HUES64 (cell line): Measurements from ENCODE around the gene CYB5R4.
"Not testable (repeated sequence)": the region's sequence is repeated elsewhere in the genome, so short reads cannot be mapped to it uniquely, and the experiment has no call there.

Experiments used
- H3K27ac ChIP-seq: 2 replicates; pipeline ENCODE4 v1.7.0; 2013; ENCODE audit warnings: low read depth, low read length, inconsistent platforms
- H3K27me3 ChIP-seq: 2 replicates; pipeline ENCODE4 v1.6.1; 2013; ENCODE audit warnings: mild to moderate bottlenecking, low read length; ENCODE audit not compliant: insufficient read depth
- H3K36me3 ChIP-seq: 2 replicates; pipeline ENCODE4 v1.6.1; 2013; ENCODE audit warnings: mild to moderate bottlenecking, low read length; ENCODE audit not compliant: insufficient read depth
- H3K4me1 ChIP-seq: 2 replicates; pipeline ENCODE4 v1.6.1; 2013; ENCODE audit warnings: mild to moderate bottlenecking, low read length, moderate library complexity; ENCODE audit not compliant: insufficient read depth
- H3K4me3 ChIP-seq: 2 replicates; pipeline ENCODE4 v1.5.1; 2013; ENCODE audit warnings: mild to moderate bottlenecking, low read length, moderate library complexity
- H3K9ac ChIP-seq: 2 replicates; pipeline ENCODE4 v1.6.1; 2013; ENCODE audit warnings: mild to moderate bottlenecking, low read depth, low read length
- H3K9me3 ChIP-seq: 2 replicates; pipeline ENCODE4 v1.6.1; 2013; ENCODE audit warnings: low read depth, low read length; ENCODE audit not compliant: insufficient read depth
- WGBS: fragments of 150-250, 120-280 bp; methylation state at CpG from one replicate; pipeline ENCODE4 v1.1.7; 2013; ENCODE audit warnings: missing lambda C conversion rate; 5-methylcytosine and 5-hydroxymethylcytosine counted together

CYB5R4 gene

GRCh38 chr6:83914953-83915352, 55.5 kb downstream of the CYB5R4 start:
- H3K27me3 ChIP-seq: no peaks in the 10 kb centered on the region
- no peaks in the 10 kb centered on the region for H3K36me3 ChIP-seq
- peaks cover 21% of the 10 kb centered on the region for H3K4me1 ChIP-seq
- no peak overlapping the region for H3K4me3 ChIP-seq
- 100% methylated on average over 1 of the region's 1 CpG for WGBS
- no peak overlapping the region for H3K27ac ChIP-seq
- H3K9ac ChIP-seq: no peak overlapping the region
- H3K9me3 ChIP-seq: no peaks in the 10 kb centered on the region

DNA sequence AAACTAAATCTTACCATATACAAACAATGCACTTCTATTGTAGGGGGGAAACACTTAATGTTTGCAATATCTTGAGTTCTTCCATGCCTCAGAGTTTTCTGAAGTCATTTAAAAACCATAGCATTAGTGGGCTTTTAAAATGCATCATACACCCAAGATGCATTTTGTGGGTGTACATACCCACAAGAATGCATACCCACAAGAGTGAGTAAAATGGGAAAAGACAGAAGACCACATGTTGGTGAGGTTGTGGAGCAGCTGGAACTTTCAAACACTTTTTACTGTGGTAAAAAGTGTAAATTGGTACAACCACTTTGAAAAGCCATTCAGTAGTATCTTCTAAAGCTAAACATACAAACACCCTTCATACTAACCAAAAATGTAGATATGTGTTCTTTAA, 57.5 kb downstream of the CYB5R4 start:
- Histone ChIP-seq H3K4me3 (no peak overlapping the region), H3K27ac (no peak overlapping the region), H3K36me3 (no peaks in the 10 kb centered on the region), H3K9ac (no peak overlapping the region), H3K9me3 (no peaks in the 10 kb centered on the region), H3K27me3 (no peaks in the 10 kb centered on the region), H3K4me1 (peaks cover 10% of the 10 kb centered on the region)

- no peak overlapping the region for H3K27ac ChIP-seq
These were observed 60.5 kb downstream of the CYB5R4 start for GRCh38 chr6:83920017-83920416.

DNA sequence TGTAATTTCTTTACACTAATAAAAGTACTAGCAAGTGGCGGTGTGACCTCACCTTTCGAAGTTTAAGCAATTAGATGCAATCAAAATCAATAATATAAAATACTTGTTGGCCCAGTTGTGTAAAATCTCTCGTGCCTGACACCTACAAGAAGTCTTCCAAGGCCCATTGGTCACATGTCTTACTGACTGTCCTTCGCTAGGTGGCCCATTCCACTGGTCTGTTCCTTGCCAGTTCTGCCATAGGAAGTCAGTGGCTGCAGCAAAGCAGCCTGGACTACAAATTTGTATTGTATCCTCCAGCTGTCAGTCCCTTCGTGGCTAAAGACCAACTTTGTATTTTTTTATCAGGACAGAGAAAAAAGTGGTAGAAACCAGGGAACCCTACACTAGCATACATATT, 61.8 kb downstream of the CYB5R4 start:
- H3K9me3 ChIP-seq: no peaks in the 10 kb centered on the region
- no peak overlapping the region for H3K9ac ChIP-seq
- H3K36me3 ChIP-seq: 0 out of 2 replicates have a peak, but pooled peaks cover 5% of the 10 kb centered on the region
- H3K27ac ChIP-seq: no peak overlapping the region
- WGBS: 94% methylated on average over 5 of the region's 5 CpGs
- no peaks in the 10 kb centered on the region for H3K27me3 ChIP-seq
- H3K4me3 ChIP-seq: no peak overlapping the region
- H3K4me1 ChIP-seq: no peaks in the 10 kb centered on the region

More at GRCh38 chr6:83920017-83920416, 60.5 kb downstream of the CYB5R4 start:
- H3K4me3 ChIP-seq: no peak overlapping the region
- 0 out of 2 replicates have a peak, but pooled peaks cover 2% of the 10 kb centered on the region for H3K36me3 ChIP-seq
- H3K9ac ChIP-seq: no peak overlapping the region
- no peaks in the 10 kb centered on the region for H3K9me3 ChIP-seq
- H3K27me3 ChIP-seq: no peaks in the 10 kb centered on the region
- H3K4me1 ChIP-seq: no peaks in the 10 kb centered on the region
- WGBS: 92% methylated on average over 1 of the region's 1 CpG

DNA sequence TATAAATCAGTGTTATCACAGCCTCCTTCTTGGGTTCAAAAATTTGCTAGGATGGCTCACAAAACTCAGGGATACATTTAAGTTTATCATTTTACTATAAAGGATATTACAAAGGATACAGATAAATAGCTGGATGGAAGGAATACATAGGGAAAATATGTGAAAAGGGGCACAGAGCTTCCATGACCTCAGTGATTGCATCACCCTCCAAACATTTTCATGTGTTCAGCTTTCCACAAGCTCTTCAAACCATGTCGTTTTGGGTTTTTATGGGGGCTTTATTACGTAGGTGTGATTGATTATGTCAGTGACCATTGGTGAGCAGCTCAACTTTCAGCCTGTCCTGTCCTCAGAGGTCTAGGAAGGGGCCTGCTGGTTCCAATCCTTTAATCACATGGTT, 68.0 kb downstream of the CYB5R4 start:
- H3K9ac ChIP-seq: no peak overlapping the region
- no peaks in the 10 kb centered on the region; the same call in 1 of the 2 replicates for H3K4me1 ChIP-seq
- H3K9me3 ChIP-seq: no peaks in the 10 kb centered on the region
- no peak overlapping the region for H3K4me3 ChIP-seq
- H3K27me3 ChIP-seq: no peaks in the 10 kb centered on the region
- WGBS: 85% methylated on average over 2 of the region's 2 CpGs
- no peak overlapping the region for H3K27ac ChIP-seq
- peaks cover 5% of the 10 kb centered on the region; the same call in 1 of the 2 replicates for H3K36me3 ChIP-seq

DNA sequence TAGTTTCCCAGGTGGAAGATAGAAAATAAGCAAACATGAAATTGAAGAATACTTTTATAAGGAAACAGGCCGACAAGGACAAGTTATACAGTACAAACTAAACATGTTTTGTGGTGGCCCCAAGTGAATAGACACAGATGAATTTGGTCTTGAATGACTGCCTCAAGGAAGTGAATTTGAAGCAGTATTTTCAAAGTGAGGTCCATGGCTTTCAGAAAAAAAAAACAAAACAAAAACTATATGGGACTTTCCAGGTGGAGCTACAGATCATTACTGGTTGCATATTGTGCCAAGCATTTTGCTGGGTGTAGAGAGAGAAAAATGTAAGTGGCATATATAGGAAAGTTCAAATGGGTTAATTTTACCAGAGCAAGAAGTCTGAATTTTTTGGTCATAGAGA, 68.8 kb downstream of the CYB5R4 start:
- no peak overlapping the region for H3K4me3 ChIP-seq
- H3K4me1 ChIP-seq: no peaks in the 10 kb centered on the region; the same call in 1 of the 2 replicates
- H3K9ac ChIP-seq: no peak overlapping the region
- H3K27me3 ChIP-seq: no peaks in the 10 kb centered on the region
- 100% methylated on average over 1 of the region's 1 CpG for WGBS
- H3K9me3 ChIP-seq: no peaks in the 10 kb centered on the region
- peaks cover 5% of the 10 kb centered on the region; the same call in 1 of the 2 replicates for H3K36me3 ChIP-seq
- no peak overlapping the region for H3K27ac ChIP-seq

DNA sequence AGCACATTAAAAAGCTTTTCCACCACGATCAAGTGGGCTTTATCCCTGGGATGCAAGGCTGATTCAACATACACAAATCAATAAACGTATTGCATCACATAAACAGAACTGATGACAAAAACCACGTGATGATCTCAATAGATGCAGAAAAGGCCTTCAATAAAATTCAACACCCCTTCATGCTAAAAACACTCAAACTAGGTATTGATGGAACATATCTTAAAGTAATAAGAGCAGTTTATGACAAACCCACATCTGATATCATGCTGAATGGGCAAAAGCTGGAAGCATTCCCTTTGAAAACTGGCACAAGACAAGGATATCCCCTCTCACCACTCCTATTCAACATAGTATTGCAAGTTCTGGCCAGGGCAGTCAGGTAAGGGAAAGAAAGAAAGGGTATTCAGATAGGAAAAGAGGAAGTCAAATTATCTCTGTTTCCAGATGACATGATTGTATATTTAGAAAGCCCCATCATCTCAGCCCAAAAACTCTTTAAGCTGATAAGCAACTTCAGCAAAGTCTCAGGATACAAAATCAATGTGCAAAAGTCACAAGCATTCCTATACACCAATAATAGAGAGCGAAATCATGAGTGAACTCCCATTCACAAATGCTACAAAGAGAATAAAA, 86.8 kb downstream of the CYB5R4 start:
- not testable (repeated sequence) for H3K27me3 ChIP-seq, H3K36me3 ChIP-seq, H3K9ac ChIP-seq, H3K4me3 ChIP-seq, H3K4me1 ChIP-seq, H3K9me3 ChIP-seq, H3K27ac ChIP-seq
- WGBS: 93% methylated on average over 4 of the region's 4 CpGs

DNA sequence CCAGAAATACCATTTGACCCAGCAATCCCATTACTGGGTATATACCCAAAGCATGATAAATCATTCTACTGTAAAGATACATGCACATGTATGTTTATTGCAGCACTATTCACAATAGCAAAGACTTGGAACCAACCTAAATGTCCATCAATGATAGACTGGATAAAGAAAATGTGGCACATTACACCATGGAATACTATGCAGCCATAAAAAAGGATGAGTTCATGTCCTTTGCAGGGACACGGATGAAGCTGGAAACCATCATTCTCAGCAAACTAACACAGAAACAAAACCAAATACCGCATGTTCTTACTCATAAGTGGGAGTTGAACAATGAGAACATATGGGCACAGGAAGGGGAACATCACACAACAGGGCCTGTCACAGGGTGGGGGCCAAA, 88.5 kb downstream of the CYB5R4 start:
- WGBS: 95% methylated on average over 2 of the region's 2 CpGs
- not testable (repeated sequence) for H3K9ac ChIP-seq, H3K36me3 ChIP-seq, H3K27ac ChIP-seq, H3K9me3 ChIP-seq, H3K27me3 ChIP-seq, H3K4me3 ChIP-seq
- peaks cover 12% of the 10 kb centered on the region for H3K4me1 ChIP-seq

- Histone ChIP-seq H3K27me3 (no peaks in the 10 kb centered on the region), H3K36me3 (no peaks in the 10 kb centered on the region), H3K9me3 (no peaks in the 10 kb centered on the region), H3K27ac (no peak overlapping the region), H3K4me1 (peaks cover 21% of the 10 kb centered on the region), H3K9ac (no peak overlapping the region), H3K4me3 (no peak overlapping the region)
- 91% methylated on average over 2 of the region's 2 CpGs for WGBS
These were observed 89.4 kb downstream of the CYB5R4 start for GRCh38 chr6:83948851-83949250.

GRCh38 chr6:83951423-83951822, 91.9 kb downstream of the CYB5R4 start:
- 91% methylated on average over 2 of the region's 2 CpGs for WGBS
- not testable (repeated sequence) for H3K27ac ChIP-seq, H3K4me3 ChIP-seq, H3K9ac ChIP-seq, H3K27me3 ChIP-seq, H3K9me3 ChIP-seq
- peaks cover 10% of the 10 kb centered on the region for H3K36me3 ChIP-seq
- H3K4me1 ChIP-seq: peaks cover 24% of the 10 kb centered on the region

DNA sequence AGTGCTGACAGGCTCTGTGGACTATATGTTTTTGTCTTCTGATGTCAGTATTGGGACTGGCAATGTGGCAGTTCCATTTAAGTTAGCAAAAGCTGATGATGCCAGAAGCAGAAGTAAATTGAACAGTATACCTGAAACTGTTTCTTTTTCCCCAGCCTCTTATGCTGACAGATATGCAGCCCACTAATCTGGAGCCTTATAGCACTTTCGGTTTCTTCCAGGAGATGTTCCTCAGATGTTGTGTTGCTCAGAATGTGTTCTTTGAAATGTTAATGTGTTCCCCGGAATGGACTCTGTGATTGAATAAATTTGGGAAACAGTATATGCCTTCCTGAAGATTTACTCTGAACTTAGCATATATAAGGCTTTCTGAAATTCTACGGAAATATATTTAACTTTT, 93.3 kb downstream of the CYB5R4 start:
- WGBS: 12% methylated on average over 2 of the region's 3 CpGs
- Histone ChIP-seq H3K4me1 (peaks cover 24% of the 10 kb centered on the region), H3K27me3 (no peaks in the 10 kb centered on the region), H3K4me3 (no peak overlapping the region), H3K27ac (no peak overlapping the region), H3K9me3 (no peaks in the 10 kb centered on the region), H3K9ac (no peak overlapping the region), H3K36me3 (peaks cover 13% of the 10 kb centered on the region)

DNA sequence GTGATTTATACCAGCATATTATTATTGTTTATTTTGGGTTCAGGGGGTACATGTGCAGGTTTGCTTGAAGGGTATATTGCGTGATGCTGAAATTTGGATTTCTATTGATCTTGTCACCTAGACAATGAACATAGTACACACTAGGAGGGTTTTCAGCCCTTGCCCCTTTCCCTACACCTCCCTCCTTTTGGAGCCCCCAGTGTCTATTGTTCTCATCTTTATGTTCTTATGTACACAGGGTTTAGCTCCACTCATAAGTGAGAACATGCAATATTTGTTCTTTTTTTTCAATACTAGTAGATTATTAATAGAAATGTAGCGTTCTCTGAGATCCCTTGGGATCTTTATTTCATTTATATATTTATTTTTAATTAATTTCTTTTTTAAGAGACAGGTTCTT, 94.9 kb downstream of the CYB5R4 start:
- Histone ChIP-seq H3K27ac (no peak overlapping the region), H3K36me3 (peaks cover 13% of the 10 kb centered on the region), H3K27me3 (no peaks in the 10 kb centered on the region), H3K9ac (no peak overlapping the region), H3K4me3 (no peak overlapping the region), H3K9me3 (no peaks in the 10 kb centered on the region), H3K4me1 (peaks cover 24% of the 10 kb centered on the region)
- 100% methylated on average over 1 of the region's 2 CpGs for WGBS
